Measurements from ENCODE around the gene RAB11FIP4.

DNA sequence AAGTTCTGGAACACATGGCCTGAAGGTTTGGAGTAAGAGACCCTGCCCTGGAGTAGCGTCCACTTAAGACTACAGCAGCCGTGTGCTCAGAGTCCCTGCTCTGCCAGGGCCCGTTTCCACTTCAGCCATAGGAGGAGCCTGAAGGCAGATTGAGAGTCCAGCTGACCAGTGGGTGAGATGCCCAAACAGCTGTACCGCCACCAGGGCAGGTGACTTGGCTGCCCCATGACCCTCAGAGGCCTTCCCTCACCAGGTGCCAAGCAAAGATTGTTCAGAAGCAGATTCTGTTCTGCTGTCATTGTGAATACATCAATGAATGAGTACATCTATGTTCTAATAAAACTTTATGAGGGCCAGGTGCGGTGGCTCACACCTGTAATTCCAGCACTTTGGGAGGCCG lies 178.8 kb downstream of the RAB11FIP4 start:
- TF ChIP-seq, protein P1, sequence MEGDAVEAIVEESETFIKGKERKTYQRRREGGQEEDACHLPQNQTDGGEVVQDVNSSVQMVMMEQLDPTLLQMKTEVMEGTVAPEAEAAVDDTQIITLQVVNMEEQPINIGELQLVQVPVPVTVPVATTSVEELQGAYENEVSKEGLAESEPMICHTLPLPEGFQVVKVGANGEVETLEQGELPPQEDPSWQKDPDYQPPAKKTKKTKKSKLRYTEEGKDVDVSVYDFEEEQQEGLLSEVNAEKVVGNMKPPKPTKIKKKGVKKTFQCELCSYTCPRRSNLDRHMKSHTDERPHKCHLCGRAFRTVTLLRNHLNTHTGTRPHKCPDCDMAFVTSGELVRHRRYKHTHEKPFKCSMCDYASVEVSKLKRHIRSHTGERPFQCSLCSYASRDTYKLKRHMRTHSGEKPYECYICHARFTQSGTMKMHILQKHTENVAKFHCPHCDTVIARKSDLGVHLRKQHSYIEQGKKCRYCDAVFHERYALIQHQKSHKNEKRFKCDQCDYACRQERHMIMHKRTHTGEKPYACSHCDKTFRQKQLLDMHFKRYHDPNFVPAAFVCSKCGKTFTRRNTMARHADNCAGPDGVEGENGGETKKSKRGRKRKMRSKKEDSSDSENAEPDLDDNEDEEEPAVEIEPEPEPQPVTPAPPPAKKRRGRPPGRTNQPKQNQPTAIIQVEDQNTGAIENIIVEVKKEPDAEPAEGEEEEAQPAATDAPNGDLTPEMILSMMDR (IDR thresholded peaks at IDR 0.05) = no peak
- no peak for TF ChIP-seq ZFX (IDR thresholded peaks at IDR 0.05; ENCODE audit: borderline replicate concordance)

Measured in 22Rv1 (cell line).